GM23338 (cell line): ENCODE measurements around the gene FAM234A. TPM values are rescaled to one million over a fixed set of nuclear protein-coding genes. Genes with fewer than 3 reads are reported as not detected.

ENCODE experiments used
- ATAC-seq: fragments of 200-7000 bp; cut with Tn5 transposase; 3 replicates; pipeline ENCODE4 v1.9.1; 2020
- DNase-seq: peaks from one replicate; pipeline ENCODE4 v3.0.0-alpha.2; 2015; ENCODE audit warnings: low spot score
- H2AFZ ChIP-seq: fragments of 200-600 bp; sonication (generic); 2 replicates; pipeline ENCODE4 v1.8.0; 2016; ENCODE audit warnings: antibody characterized with exemption, mild to moderate bottlenecking, moderate library complexity
- H3F3A ChIP-seq: fragments of 200-600 bp; sonication (generic); replicated peaks from 2 replicates; pipeline ENCODE4 v1.8.0; 2017; ENCODE audit warnings: antibody characterized with exemption, mixed run types, low read depth
- H3K27ac ChIP-seq: fragments of 200-600 bp; sonication (generic); 2 replicates; pipeline ENCODE4 v1.6.1; 2016; ENCODE audit warnings: low read depth
- H3K27me3 ChIP-seq: fragments of 200-600 bp; sonication (generic); 2 replicates; pipeline ENCODE4 v1.8.0; 2016; ENCODE audit warnings: mild to moderate bottlenecking, mixed run types, moderate library complexity; ENCODE audit not compliant: insufficient read depth
- H3K36me3 ChIP-seq: fragments of 200-600 bp; sonication (generic); 2 replicates; pipeline ENCODE4 v1.8.0; 2016; ENCODE audit warnings: mild to moderate bottlenecking; ENCODE audit not compliant: insufficient read depth
- H3K4me1 ChIP-seq: fragments of 200-600 bp; sonication (generic); 2 replicates; pipeline ENCODE4 v1.8.0; 2016; ENCODE audit warnings: mild to moderate bottlenecking, moderate library complexity; ENCODE audit not compliant: insufficient read depth
- H3K4me2 ChIP-seq: fragments of 200-600 bp; sonication (generic); 2 replicates; pipeline ENCODE4 v1.7.1; 2017; ENCODE audit warnings: mixed run types
- H3K4me3 ChIP-seq: fragments of 200-600 bp; sonication (generic); 2 replicates; pipeline ENCODE4 v1.6.1; 2016; ENCODE audit warnings: mixed run types
- H3K79me2 ChIP-seq: fragments of 200-600 bp; sonication (generic); replicated peaks from 2 replicates; pipeline ENCODE4 v1.8.0; 2017; ENCODE audit warnings: mild to moderate bottlenecking; ENCODE audit not compliant: insufficient read depth
- H3K9me2 ChIP-seq: fragments of 200-600 bp; sonication (generic); 2 replicates; pipeline ENCODE4 v1.8.0; 2017; ENCODE audit not compliant: insufficient read depth
- H4K20me1 ChIP-seq: fragments of 200-600 bp; sonication (generic); replicated peaks from 2 replicates; pipeline ENCODE4 v1.8.0; 2017; ENCODE audit warnings: mild to moderate bottlenecking; ENCODE audit not compliant: insufficient read depth
- H3K27ac Mint-ChIP-seq: 2 replicates; pipeline ENCODE4 v1.8.0; 2020; ENCODE audit warnings: inconsistent platforms, mild to moderate bottlenecking, moderate library complexity, mixed read lengths
- H3K27me3 Mint-ChIP-seq: 3 replicates; pipeline ENCODE4 v1.8.0; 2022; ENCODE audit warnings: low read depth, mild to moderate bottlenecking, moderate library complexity, mixed read lengths, inconsistent platforms; ENCODE audit not compliant: insufficient read depth, poor library complexity
- H3K36me3 Mint-ChIP-seq: 3 replicates; pipeline ENCODE4 v1.8.0; 2021; ENCODE audit warnings: low read depth, mild to moderate bottlenecking, inconsistent platforms, moderate library complexity, mixed read lengths
- H3K4me1 Mint-ChIP-seq: 3 replicates; pipeline ENCODE4 v1.8.0; 2020; ENCODE audit warnings: mild to moderate bottlenecking, inconsistent platforms, mixed read lengths
- H3K4me3 Mint-ChIP-seq: 3 replicates; pipeline ENCODE4 v1.8.0; 2021; ENCODE audit warnings: moderate library complexity, mild to moderate bottlenecking, inconsistent platforms, mixed read lengths
- H3K9me3 Mint-ChIP-seq: 3 replicates; pipeline ENCODE4 v1.8.0; 2020; ENCODE audit warnings: moderate library complexity, mild to moderate bottlenecking, inconsistent platforms, mixed read lengths
- CREB1 ChIP-seq: fragments of 250-450 bp; sonication (Bioruptor Pico); IDR thresholded peaks from 2 replicates; pipeline ENCODE4 v1.5.0; 2020; ENCODE audit warnings: low read depth, mild to moderate bottlenecking, moderate library complexity
- EZH2 ChIP-seq: fragments of 200-600 bp; sonication (generic); IDR thresholded peaks from one replicate; pipeline ENCODE4 v1.8.0; 2017; ENCODE audit warnings: antibody characterized with exemption, mild to moderate bottlenecking, low read depth; ENCODE audit not compliant: unreplicated experiment
- EZH2phosphoT487 ChIP-seq: fragments of 200-600 bp; sonication (generic); IDR thresholded peaks from one replicate; pipeline ENCODE4 v1.8.1; 2018; ENCODE audit warnings: antibody characterized with exemption; ENCODE audit not compliant: unreplicated experiment
- NANOG ChIP-seq: IDR thresholded peaks from 2 replicates; pipeline ENCODE4 v1.6.1; 2016; ENCODE audit warnings: antibody characterized with exemption, borderline replicate concordance
- POLR2AphosphoS5 ChIP-seq: IDR thresholded peaks from 2 replicates; pipeline ENCODE4 v1.6.1; 2016; ENCODE audit warnings: antibody characterized with exemption, low read depth
- STAT1 ChIP-seq: IDR thresholded peaks from one replicate; pipeline ENCODE4 v1.6.1; 2016; ENCODE audit warnings: antibody characterized with exemption; ENCODE audit not compliant: unreplicated experiment
- polyA plus RNA-seq: library from polyadenylated mRNA; unstranded; fragments of >200 nt; fragmentation: Nextera tagmentation; extraction: Ambion mirVana; gene quantifications from 2 replicates; pipeline ENCODE4 v1.2.1, GENCODE V29; 2016
- total RNA-seq: library from RNA; depleted of rRNA; stranded (reverse); fragments of >200 nt; shearing (Covaris generic); gene quantifications from 2 replicates; pipeline ENCODE4 v1.2.3, GENCODE V29; 2014
- TF ChIP-seq, protein P1 (sequence below): IDR thresholded peaks from one replicate; pipeline ENCODE4 v1.6.1; 2018; ENCODE audit warnings: antibody characterized with exemption; ENCODE audit not compliant: unreplicated experiment
- TF ChIP-seq, protein P2 (sequence below), 2 experiments: fragments of 200-600 bp in 1 of 2; sonication (generic) in 1 of 2; conservative IDR thresholded peaks; 2 replicates each; pipeline versions ENCODE4 v1.5.1 to v1.6.1; 2016 to 2017; ENCODE audit warnings: antibody characterized with exemption in 2 of 2, low read depth in 2 of 2, mild to moderate bottlenecking in 2 of 2, moderate library complexity in 1 of 2
- TF ChIP-seq, protein P3 (sequence below): fragments of 250-450 bp; sonication (Bioruptor Pico); IDR thresholded peaks from 2 replicates; pipeline ENCODE4 v1.5.0; 2020; ENCODE audit warnings: mild to moderate bottlenecking, moderate library complexity

Gene FAM234A
- total and polyA plus RNA-seq, 2 experiments from 2014 or later: 41.9 to 128 TPM

DNA sequence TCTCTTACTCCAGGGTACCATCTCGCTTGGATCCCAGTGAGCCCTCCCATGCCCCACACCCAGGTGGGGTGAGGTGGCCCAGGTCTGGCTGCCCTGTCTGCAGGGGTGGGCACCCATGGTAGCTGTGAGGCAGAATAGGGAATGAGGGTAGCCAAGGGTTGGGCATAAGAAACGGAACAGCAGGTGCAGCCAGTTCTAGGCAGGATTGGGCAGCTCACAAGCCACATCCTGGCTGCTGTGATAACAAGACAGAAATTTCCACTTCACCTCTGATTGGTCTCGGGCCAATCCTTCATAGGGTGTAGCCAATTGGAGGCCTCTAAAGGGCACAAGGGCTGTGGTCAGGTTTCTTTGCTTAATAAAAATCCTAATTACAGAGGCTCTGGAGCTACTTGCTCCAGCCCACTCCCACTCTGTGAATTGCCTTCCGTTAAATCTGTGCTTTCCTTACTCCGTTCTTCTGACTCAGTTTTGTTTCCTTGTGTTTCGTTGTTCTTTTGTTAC lies 44.3 kb downstream of the FAM234A start:
- peak; percentile 17 for ATAC-seq
- H3K4me1 Mint-ChIP-seq: no peaks in the 10 kb centered on the region
- H2AFZ ChIP-seq: no peak overlapping the region
- H3K27ac ChIP-seq: no peak overlapping the region
- 0 out of 2 replicates have a peak, but pooled peaks cover 2% of the 10 kb centered on the region for H4K20me1 ChIP-seq
- H3K36me3 ChIP-seq: no peaks in the 10 kb centered on the region
- peaks cover 61% of the 10 kb centered on the region for H3K27me3 ChIP-seq
- H3K4me1 ChIP-seq: no peaks in the 10 kb centered on the region
- peaks cover 4% of the 10 kb centered on the region; the same call in 1 of the 2 replicates for H3F3A ChIP-seq
- no peak overlapping the region for H3K4me3 Mint-ChIP-seq
- H3K9me2 ChIP-seq: no peaks in the 10 kb centered on the region
- TF ChIP-seq, protein P1, sequence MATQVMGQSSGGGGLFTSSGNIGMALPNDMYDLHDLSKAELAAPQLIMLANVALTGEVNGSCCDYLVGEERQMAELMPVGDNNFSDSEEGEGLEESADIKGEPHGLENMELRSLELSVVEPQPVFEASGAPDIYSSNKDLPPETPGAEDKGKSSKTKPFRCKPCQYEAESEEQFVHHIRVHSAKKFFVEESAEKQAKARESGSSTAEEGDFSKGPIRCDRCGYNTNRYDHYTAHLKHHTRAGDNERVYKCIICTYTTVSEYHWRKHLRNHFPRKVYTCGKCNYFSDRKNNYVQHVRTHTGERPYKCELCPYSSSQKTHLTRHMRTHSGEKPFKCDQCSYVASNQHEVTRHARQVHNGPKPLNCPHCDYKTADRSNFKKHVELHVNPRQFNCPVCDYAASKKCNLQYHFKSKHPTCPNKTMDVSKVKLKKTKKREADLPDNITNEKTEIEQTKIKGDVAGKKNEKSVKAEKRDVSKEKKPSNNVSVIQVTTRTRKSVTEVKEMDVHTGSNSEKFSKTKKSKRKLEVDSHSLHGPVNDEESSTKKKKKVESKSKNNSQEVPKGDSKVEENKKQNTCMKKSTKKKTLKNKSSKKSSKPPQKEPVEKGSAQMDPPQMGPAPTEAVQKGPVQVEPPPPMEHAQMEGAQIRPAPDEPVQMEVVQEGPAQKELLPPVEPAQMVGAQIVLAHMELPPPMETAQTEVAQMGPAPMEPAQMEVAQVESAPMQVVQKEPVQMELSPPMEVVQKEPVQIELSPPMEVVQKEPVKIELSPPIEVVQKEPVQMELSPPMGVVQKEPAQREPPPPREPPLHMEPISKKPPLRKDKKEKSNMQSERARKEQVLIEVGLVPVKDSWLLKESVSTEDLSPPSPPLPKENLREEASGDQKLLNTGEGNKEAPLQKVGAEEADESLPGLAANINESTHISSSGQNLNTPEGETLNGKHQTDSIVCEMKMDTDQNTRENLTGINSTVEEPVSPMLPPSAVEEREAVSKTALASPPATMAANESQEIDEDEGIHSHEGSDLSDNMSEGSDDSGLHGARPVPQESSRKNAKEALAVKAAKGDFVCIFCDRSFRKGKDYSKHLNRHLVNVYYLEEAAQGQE: no peak
- no peak for TF ChIP-seq EZH2
- no peak for TF ChIP-seq NANOG
- TF ChIP-seq STAT1: no peak
- TF ChIP-seq, protein P2, sequence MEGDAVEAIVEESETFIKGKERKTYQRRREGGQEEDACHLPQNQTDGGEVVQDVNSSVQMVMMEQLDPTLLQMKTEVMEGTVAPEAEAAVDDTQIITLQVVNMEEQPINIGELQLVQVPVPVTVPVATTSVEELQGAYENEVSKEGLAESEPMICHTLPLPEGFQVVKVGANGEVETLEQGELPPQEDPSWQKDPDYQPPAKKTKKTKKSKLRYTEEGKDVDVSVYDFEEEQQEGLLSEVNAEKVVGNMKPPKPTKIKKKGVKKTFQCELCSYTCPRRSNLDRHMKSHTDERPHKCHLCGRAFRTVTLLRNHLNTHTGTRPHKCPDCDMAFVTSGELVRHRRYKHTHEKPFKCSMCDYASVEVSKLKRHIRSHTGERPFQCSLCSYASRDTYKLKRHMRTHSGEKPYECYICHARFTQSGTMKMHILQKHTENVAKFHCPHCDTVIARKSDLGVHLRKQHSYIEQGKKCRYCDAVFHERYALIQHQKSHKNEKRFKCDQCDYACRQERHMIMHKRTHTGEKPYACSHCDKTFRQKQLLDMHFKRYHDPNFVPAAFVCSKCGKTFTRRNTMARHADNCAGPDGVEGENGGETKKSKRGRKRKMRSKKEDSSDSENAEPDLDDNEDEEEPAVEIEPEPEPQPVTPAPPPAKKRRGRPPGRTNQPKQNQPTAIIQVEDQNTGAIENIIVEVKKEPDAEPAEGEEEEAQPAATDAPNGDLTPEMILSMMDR (conservative IDR thresholded peaks at IDR 0.05; ENCODE audit: low read depth in 2 of 2): no peak
- no peak for TF ChIP-seq CREB1 (CRISPR knock-in tag)
- TF ChIP-seq, protein P3, sequence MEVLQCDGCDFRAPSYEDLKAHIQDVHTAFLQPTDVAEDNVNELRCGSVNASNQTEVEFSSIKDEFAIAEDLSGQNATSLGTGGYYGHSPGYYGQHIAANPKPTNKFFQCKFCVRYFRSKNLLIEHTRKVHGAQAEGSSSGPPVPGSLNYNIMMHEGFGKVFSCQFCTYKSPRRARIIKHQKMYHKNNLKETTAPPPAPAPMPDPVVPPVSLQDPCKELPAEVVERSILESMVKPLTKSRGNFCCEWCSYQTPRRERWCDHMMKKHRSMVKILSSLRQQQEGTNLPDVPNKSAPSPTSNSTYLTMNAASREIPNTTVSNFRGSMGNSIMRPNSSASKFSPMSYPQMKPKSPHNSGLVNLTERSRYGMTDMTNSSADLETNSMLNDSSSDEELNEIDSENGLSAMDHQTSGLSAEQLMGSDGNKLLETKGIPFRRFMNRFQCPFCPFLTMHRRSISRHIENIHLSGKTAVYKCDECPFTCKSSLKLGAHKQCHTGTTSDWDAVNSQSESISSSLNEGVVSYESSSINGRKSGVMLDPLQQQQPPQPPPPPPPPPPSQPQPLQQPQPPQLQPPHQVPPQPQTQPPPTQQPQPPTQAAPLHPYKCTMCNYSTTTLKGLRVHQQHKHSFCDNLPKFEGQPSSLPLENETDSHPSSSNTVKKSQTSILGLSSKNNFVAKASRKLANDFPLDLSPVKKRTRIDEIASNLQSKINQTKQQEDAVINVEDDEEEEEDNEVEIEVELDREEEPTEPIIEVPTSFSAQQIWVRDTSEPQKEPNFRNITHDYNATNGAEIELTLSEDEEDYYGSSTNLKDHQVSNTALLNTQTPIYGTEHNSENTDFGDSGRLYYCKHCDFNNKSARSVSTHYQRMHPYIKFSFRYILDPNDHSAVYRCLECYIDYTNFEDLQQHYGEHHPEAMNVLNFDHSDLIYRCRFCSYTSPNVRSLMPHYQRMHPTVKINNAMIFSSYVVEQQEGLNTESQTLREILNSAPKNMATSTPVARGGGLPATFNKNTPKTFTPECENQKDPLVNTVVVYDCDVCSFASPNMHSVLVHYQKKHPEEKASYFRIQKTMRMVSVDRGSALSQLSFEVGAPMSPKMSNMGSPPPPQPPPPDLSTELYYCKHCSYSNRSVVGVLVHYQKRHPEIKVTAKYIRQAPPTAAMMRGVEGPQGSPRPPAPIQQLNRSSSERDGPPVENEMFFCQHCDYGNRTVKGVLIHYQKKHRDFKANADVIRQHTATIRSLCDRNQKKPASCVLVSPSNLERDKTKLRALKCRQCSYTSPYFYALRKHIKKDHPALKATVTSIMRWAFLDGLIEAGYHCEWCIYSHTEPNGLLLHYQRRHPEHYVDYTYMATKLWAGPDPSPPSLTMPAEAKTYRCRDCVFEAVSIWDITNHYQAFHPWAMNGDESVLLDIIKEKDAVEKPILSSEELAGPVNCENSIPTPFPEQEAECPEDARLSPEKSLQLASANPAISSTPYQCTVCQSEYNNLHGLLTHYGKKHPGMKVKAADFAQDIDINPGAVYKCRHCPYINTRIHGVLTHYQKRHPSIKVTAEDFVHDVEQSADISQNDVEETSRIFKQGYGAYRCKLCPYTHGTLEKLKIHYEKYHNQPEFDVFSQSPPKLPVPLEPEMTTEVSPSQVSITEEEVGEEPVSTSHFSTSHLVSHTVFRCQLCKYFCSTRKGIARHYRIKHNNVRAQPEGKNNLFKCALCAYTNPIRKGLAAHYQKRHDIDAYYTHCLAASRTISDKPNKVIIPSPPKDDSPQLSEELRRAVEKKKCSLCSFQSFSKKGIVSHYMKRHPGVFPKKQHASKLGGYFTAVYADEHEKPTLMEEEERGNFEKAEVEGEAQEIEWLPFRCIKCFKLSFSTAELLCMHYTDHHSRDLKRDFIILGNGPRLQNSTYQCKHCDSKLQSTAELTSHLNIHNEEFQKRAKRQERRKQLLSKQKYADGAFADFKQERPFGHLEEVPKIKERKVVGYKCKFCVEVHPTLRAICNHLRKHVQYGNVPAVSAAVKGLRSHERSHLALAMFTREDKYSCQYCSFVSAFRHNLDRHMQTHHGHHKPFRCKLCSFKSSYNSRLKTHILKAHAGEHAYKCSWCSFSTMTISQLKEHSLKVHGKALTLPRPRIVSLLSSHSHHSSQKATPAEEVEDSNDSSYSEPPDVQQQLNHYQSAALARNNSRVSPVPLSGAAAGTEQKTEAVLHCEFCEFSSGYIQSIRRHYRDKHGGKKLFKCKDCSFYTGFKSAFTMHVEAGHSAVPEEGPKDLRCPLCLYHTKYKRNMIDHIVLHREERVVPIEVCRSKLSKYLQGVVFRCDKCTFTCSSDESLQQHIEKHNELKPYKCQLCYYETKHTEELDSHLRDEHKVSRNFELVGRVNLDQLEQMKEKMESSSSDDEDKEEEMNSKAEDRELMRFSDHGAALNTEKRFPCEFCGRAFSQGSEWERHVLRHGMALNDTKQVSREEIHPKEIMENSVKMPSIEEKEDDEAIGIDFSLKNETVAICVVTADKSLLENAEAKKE (CRISPR knock-in tag): no peak
- TF ChIP-seq POLR2AphosphoS5: no peak
- no peak for TF ChIP-seq EZH2phosphoT487
- peaks cover 44% of the 10 kb centered on the region for H3K27me3 Mint-ChIP-seq
- no peak overlapping the region for H3K4me2 ChIP-seq
- H3K79me2 ChIP-seq: no peaks in the 10 kb centered on the region
- no peak overlapping the region for H3K4me3 ChIP-seq
- H3K36me3 Mint-ChIP-seq: no peaks in the 10 kb centered on the region
- peak; percentile 70 for DNase-seq
- H3K9me3 Mint-ChIP-seq: no peaks in the 10 kb centered on the region
- no peak overlapping the region for H3K27ac Mint-ChIP-seq
